Hematopoietic multipotent progenitor cell treated with erythropoietin and hydrocortisone succinate and interleukin-3 and kit ligand, for 4 days (in vitro differentiated cells): ENCODE measurements around the gene THPO.
"Not testable (repeated sequence)": the region's sequence is repeated elsewhere in the genome, so short reads cannot be mapped to it uniquely, and the experiment has no call there.

Experiments used
- DNase-seq: peaks from one replicate; pipeline ENCODE4 v3.0.0-alpha.2; 2015

Gene THPO

DNA sequence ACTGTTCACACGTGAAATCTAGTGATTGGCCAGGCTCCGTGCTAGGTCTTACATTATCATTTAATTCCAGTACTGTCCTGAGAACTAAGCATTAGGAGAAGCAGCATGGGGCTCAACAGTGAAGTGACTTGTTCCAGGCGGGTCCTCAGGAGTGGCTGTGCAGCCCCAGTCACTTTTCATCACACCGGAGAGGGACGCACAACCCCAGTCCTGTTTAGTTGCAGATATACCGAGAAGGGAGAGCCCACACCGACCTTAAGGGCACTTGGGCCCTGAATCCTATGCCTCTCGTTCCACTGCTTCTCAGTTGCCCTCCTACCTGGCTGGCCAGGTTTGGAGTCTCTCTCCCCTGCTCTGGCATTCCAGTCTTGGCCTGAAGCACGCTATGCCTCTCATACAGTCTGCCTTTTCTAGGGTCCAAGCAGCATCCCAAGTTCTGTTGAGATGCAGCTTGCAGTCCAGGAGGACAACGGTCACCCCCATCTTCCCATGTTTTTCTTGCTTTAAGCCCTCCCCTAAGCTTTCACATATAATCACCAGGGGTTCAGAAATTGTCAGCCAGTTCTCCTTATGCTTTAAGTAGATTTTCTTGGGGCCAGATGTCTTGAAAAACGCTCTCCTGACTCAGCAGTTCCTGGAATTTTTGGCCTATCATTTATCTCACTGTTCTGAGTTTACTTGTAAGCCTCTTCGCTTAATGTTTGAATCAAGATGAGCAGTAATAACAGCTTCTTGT lies 30.5 kb downstream of the THPO start:
- DNase-seq, result peak; percentile 83

DNA sequence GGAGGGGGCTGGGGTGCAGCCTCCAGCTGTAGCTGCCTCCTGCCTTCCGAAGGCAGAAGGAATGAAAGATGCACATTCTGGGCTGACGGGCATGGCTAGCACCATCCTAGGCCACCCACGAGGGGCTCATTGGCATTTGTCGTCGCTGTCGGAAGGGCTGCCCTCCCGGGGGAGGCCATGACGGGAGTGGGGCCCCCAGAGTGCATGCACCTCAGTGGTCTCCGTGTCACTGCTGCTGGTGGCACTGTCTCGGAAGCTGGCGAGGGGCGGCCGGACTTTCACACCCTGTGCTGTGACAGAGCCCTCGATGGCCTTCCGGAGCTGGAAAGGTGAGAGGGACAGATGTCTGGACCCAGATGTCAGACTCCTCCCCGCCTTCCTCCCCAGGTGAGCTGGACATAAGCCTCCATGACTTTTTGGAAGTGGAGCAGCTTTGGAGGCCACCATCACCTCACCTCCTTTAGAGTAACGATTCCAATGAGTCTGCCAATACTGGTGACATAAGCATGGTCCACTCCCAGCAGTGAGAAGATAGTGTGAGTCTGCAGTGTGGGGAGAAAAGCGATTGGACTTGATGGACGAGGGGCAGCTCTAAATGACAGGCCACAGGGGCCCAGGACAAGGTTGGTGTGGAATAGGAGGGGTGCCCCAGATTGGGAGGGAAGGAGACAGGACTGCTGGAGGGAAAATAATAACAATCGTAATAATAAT lies 31.4 kb downstream of the THPO start:
- DNase-seq, result no peak

DNA sequence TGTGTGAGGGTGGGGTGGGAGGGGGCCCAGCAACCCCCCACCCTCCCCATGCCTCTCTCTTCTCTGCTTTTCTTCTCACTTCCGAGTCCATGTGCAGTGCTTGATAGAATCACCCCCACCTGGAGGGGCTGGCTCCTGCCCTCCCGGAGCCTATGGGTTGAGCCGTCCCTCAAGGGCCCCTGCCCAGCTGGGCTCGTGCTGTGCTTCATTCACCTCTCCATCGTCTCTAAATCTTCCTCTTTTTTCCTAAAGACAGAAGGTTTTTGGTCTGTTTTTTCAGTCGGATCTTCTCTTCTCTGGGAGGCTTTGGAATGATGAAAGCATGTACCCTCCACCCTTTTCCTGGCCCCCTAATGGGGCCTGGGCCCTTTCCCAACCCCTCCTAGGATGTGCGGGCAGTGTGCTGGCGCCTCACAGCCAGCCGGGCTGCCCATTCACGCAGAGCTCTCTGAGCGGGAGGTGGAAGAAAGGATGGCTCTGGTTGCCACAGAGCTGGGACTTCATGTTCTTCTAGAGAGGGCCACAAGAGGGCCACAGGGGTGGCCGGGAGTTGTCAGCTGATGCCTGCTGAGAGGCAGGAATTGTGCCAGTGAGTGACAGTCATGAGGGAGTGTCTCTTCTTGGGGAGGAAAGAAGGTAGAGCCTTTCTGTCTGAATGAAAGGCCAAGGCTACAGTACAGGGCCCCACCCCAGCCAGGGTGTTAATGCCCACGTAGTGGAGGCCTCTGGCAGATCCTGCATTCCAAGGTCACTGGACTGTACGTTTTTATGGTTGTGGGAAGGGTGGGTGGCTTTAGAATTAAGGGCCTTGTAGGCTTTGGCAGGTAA lies 32.5 kb downstream of the THPO start:
- DNase-seq, result peak; percentile 94

DNA sequence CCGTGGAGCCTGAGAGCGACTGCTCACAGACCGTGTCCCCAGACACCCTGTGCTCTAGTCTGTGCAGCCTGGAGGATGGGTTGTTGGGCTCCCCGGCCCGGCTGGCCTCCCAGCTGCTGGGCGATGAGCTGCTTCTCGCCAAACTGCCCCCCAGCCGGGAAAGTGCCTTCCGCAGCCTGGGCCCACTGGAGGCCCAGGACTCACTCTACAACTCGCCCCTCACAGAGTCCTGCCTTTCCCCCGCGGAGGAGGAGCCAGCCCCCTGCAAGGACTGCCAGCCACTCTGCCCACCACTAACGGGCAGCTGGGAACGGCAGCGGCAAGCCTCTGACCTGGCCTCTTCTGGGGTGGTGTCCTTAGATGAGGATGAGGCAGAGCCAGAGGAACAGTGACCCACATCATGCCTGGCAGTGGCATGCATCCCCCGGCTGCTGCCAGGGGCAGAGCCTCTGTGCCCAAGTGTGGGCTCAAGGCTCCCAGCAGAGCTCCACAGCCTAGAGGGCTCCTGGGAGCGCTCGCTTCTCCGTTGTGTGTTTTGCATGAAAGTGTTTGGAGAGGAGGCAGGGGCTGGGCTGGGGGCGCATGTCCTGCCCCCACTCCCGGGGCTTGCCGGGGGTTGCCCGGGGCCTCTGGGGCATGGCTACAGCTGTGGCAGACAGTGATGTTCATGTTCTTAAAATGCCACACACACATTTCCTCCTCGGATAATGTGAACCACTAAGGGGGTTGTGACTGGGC lies 33.3 kb downstream of the THPO start:
- DNase-seq, result no peak

DNA sequence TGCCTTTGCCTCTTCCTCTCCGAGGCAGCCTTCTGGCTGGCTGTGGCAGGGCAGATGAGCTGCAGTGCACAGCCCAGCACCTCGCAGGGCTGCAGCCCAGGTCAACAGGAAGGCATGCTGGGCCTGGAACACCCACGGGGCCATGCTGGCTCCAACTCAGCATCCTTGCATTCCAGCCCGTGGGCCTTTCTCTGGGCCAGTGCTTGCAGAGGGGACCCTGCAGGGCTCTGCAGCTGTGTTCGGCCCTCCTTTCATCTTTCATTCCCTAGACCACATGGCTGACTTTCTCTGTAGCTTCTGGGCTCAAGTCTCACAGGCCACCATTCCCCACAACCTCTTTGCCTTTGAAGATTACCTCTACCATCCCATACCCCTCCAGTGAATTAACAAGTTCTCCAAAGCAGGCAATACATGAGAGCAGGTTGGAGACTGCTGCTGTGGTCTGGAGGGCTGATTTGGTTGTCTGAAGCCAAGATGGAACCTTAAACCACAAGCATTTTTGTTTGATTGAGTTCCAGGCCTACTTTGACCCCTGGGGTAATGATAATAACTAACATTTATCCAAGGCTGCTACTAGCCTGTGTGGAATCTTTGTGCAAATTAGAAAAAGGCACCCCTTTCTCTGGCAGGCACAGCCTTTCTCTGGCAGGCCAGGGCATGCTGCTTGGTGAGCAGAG lies 34.7 kb downstream of the THPO start:
- DNase-seq, result no peak

DNA sequence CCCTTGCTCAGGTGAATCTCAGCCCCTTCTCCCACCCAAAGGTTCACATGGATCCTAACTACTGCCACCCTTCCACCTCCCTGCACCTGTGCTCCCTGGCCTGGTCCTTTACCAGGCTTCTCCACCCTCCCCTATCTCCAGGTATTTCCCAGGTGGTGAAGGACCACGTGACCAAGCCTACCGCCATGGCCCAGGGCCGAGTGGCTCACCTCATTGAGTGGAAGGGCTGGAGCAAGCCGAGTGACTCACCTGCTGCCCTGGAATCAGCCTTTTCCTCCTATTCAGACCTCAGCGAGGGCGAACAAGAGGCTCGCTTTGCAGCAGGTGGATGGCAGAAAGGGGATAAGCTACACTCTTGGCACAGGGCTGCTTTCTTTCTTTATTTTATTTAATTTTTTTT lies 36.1 kb downstream of the THPO start:
- DNase-seq, result no peak

DNA sequence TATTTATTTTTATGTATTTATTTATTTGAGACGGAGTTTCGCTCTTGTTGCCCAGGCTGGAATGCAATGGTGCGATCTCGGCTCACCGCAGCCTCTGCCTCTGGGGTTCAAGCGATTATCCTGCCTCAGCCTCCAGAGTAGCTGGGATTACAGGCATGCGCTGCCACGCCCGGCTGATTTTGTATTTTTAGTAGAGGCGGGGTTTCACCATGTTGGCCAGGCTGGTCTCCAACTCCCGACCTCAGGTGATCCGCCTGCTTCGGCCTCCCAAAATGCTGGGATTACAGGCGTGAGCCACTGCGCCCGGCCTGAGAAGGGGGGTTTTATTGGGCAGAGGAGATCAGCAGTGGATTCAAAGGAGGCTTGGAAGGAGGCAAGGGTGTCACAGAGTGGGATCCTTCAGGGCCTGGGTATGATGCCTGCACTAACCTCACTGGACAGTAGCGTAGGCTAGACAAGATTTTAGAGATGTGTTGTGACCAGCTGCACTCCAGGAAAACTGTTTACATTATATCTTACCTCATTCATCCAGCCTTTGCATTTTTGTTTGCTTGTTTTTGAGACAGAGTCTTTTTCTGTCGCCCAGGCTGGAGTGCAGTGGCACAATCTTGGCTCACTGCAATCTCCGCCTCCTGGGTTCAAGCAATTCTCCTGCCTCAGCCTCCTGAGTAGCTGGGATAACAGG lies 38.4 kb downstream of the THPO start:
- DNase-seq, result not testable (repeated sequence)

DNA sequence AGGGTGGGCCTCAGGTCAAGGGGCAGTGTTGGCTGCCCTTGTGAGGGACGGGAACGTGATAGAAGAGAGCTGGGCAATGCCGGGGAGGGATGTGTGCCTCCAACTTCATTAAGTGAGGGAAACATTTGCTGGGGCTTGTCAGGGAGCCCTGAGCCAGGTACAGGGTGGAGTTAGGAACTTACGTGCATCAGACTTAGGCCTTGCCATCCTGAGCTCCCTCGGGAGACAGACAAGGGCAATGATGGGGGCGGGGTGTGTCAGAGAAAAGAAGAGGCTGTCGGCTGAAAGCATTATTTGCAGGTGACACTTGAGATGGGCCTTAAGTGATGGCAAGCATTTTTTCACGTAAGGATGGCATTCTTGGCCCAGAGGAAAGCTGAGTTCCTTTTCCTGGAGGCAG lies 39.0 kb downstream of the THPO start:
- no peak for DNase-seq

DNA sequence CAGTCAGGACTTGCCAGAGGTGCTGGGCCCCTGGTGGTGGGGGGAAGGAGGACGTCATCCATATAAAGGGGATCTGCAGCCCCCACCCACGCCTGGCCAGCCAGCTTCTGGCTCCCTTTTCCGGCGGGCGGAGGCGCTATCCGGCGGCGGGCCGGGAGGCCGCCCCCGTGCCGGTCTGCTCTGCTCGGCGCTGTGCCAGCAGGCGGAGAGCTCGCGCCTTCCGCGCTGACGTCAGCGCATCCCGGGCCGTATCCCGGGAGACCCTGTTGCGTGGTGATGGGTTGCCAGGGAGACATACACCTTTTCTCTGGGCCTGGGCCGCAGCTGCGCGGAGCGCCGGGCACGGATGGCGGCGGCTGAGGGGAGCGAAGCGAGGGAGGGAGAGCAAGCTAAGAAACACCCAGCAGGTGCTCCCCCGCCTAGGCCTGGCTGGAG lies 39.5 kb downstream of the THPO start:
- no peak for DNase-seq

DNA sequence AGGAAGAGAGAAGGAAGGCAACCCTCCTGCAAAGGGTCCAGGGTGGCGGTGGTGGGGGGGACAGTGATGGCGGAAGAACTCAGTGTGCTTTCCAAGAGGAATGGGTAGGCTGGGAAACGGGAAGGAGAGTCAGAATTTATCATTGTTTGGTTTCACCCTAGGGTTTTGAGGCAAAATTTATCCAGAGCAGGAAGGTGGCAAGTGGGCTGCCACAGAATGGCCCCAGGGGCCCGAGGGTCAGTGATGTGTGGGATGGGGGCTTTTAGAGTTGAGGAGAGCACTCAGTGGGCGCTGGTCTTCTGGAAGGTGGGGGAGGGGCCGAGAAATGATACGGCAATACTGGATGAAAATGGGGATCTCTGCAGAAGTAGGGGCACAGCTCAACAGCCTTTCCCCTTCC lies 40.0 kb downstream of the THPO start:
- no peak for DNase-seq

DNA sequence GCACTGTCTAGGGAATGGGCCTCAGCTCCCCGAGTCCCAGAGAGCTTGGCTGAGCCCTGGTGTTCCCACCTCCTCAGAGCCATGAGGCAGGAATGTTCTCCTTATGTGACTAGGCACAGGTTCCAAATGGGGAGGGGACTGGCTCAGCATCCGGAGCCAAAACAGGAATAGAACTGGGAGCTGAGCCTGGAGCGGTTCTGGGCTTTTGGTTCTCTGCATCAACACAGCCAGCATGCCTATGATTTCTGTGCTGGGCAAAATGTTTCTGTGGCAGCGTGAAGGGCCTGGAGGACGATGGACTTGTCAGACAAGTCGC lies 40.6 kb downstream of the THPO start, which contains the start of gene FAM131A:
FAM131A (plus strand) TSS at position 202 of the 316 bp plus-strand sequence; CDS start at position 233, 31 bp downstream.
- no peak for DNase-seq

DNA sequence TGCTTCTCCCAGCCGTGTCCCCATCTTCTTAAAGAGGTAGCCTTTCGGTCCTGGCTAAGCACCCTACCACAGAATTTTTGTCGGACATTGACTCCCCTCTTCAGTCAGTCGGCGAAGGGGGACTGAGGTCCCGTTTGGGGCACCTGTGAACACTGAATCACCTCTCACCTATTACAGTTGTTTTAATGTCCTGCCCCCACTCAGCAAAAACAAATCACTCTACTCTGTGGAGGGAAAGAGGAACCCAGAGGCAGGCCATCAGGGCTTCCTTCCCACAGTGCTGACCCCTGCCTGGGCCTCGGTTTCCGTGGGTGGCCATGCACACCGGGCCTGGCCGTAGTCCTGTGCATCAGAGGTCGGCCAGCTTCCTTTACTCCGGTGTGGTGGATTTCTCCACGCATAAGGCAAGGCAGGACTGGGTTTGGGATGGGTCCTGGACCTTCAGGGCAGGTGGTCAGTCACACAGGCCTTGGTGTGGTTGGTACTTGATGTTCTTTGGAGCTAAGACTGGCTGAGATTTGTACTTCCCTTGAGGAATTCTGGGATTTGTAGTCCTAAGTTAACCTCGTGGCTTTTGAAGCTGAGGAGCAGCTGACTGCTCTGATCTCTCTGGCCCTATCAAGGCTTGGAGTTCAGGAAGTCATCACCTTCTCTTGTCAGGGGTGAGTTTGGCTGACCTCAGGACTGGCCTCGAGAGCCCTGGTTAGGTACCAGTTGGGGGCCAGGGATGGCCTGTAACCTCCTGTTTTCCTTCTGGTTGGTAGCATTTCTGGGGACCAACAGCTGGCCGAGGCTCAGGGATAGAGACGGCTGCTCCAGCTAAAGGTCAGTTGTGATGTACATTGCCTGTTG lies 41.2 kb downstream of the THPO start:
- peak; percentile 65 for DNase-seq

DNA sequence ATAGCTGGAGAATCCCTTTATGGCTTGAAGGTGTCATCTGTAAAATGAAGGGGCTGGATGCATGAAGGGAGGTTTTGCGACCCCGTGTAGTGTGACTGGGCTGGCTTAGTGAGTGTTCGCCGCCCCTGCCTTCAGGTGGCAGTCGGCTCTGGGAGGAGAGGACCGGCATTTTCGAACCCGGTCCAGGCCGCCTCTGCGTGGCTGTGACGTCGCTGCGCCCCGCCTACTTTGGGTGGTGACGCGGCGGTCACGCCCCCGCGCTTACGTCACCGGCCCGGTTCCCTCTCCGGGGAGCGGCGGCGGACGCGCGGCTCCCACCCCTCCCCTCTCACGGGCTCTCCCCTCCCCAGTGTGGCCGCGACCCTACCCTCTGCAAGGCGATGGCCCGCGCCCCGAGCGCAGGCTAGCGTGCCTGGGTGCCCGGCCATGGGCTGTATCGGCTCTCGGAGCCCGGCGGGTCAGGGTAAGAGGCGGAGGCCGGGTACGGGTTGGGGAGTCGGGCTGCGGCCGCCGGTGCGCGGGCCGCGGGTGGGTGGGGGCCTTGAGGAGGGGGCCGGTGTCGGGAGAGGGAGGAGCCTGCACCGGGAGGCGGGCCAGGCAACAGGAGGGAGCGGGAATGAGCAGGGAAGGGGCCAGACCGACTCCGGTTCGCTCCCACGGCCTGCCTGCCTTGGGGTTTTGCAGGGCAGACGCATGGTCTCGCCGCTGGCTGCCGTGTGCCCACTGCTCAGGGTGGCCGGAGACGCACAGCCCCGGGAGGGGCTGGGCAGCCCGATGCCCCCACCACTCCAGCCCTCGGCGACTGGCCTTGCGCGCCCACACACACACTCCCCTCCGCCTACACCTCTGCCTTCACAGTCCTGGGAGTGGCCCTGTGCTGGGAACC lies 42.1 kb downstream of the THPO start:
- DNase-seq, result peak; percentile 85

DNA sequence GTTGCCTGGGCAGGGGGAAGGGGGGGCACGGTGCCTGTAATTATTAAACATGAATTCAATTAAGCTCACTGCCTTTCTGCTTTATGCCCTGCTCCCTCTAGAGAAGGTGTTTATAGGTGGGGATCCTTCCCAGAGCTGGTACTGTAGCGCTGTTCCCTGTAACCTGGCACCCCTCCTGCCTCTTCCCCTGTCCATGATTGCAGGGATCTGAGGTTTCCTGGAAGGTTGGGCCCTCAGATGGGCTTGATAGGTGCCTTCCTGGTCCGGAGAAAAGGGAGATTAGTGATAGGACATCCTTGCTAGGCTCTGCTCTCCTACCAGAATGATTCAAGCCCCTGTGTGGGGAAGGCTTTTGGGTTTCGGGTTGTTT lies 42.7 kb downstream of the THPO start:
- DNase-seq, result no peak

DNA sequence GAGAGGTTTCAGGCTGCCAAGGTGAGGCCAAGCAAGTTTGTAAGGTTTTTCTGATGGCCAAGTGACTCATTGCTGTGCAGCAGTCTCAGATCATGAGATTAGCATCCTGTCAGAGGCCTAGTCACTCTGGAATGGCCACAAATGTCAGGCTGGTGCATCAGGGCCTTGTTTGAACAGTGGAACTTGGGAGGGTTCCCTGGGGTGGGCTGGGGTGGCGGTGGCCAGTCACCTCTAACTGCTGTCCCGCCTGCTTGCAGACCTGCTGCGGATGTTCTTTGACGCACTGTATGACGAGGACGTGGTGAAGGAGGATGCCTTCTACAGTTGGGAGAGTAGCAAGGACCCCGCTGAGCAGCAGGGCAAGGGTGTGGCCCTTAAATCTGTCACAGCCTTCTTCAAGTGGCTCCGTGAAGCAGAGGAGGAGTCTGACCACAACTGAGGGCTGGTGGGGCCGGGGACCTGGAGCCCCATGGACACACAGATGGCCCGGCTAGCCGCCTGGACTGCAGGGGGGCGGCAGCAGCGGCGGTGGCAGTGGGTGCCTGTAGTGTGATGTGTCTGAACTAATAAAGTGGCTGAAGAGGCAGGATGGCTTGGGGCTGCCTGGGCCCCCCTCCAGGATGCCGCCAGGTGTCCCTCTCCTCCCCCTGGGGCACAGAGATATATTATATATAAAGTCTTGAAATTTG lies 43.4 kb downstream of the THPO start:
- DNase-seq, result peak; percentile 60

DNA sequence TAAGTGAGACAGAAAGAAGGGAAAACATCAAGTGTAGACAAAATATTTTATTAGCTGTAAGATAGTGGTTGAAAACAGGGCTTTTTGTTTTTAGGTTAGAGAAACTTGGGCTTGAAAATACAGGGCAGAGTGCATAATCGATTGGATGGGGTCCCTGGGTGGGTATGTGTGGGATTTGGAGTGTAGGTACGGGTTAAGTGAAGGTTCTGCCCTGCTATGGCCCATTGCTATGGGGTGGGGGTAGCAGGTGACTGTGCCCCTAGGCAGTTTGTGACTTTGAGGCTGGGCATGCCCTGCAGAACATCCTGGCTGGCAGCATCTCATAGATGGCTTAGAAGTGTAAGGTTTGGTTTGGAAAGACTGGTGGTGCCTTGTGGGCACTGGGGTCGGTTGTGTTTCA lies 44.3 kb downstream of the THPO start:
- DNase-seq, result no peak

DNA sequence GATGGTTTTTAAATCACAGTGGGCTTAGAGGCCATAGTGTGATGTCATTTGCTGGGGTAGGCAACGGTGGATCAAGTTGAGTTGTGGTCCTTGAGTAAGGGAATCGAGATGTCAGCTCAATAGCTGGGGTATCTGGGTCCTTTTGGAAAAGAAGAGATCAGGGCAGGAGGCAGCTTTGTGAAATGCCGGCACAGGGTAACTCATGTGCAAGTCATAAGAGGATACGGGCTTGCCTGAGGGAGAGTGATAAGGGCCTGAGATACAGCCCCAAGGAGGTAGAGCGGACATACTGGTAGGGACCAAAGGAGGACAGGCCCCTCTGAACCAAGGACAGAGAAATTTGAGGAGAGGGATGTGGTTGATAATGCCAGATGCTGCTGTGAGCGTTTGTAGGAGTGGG lies 44.8 kb downstream of the THPO start:
- DNase-seq, result peak; percentile 25

DNA sequence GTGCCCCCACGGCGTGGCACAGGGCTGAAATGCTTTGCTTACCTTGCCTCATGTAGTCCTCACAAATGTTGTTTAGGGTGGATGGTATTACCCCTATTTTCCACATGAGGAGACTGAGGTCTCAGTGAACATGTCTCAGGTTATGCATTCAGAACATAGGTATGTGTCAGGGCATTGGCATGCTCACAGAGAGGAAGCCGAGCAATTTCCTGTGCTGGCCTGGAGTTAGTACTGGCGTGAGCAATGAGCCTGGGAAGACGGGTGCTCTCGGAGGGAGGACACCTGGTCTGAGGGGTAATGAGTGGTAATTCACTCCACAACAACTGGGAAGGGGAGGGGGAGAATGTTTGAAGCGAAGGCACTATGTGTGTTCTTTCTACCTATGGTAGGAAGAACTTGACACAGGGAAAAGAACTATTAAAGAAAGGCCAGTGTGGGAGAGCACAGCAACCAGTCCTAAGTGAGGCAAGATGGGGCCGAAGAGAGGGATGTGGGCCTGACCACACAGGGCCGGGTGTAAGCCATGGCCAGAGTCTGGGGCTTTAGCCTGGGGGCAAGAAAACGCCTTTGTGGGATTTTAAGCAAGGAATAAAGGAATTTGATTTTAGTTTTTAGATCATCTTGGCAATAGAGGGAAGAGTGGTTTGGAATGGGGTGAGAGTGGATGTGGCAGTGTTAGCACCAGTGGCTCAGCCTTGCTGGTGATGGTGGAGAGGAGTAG lies 45.5 kb downstream of the THPO start:
- no peak for DNase-seq

DNA sequence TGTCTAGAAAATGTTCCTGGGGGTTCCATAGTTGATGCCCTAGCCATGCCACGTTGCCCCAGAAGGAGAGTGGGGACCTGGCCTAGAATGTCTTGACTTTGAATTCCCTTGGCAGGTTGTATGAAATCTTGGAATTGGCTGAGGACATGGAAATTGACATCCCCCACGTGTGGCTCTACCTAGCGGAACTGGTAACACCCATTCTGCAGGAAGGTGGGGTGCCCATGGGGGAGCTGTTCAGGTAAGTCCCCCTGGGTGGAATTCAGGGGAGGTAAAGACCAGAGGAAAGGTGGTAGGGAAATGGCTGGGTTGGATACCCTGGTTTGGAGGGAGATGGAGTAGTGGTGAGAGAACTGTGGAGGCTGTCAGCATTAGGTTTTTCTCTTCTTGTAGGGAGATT lies 49.5 kb downstream of the THPO start:
- DNase-seq, result no peak
